Gastrocnemius medialis (tissue), 4 donors: ENCODE data around the gene AAK1. TPM values are rescaled to one million over a fixed set of nuclear protein-coding genes. Genes with fewer than 3 reads are reported as not detected.

ENCODE experiments used
- ATAC-seq, 2 donors: fragments of 150-250 bp; one replicate each; pipeline ENCODE4 v1.9.1; 2016
- DNase-seq, 2 donors: peaks; one replicate each; pipeline ENCODE4 v3.0.0-alpha.2; 2019
- H3K27ac ChIP-seq, 4 donors: fragments of 200-600 bp; sonication (generic); 1 replicate in 1 of 4; 2 replicates in 3 of 4; pipeline ENCODE4 v1.5.1; 2016 to 2018; ENCODE audit warnings: mild to moderate bottlenecking in 2 of 4, moderate library complexity in 1 of 4
- H3K27me3 ChIP-seq, 3 donors: fragments of 200-600 bp; sonication (generic) in 2 of 3; 1 replicate in 1 of 3; 2 replicates in 2 of 3; pipeline versions ENCODE4 v1.5.1 to v1.6.0; 2016 to 2019; ENCODE audit warnings: mild to moderate bottlenecking in 1 of 3, moderate library complexity in 1 of 3
- H3K36me3 ChIP-seq, 2 donors: fragments of 200-600 bp; sonication (generic) in 1 of 2; one replicate each; pipeline ENCODE4 v1.5.1; 2017 to 2018
- H3K4me1 ChIP-seq, 2 donors: fragments of 200-600 bp; sonication (generic) in 1 of 2; one replicate each; pipeline ENCODE4 v1.5.1; 2016 to 2017; ENCODE audit warnings: mild to moderate bottlenecking in 2 of 2
- H3K4me3 ChIP-seq, 4 donors: fragments of 200-600 bp; sonication (generic) in 3 of 4; 1 replicate in 1 of 4; 2 replicates in 3 of 4; pipeline ENCODE4 v1.5.1; 2016 to 2019; ENCODE audit warnings: mild to moderate bottlenecking in 2 of 4
- H3K9me3 ChIP-seq, 3 donors: fragments of 200-600 bp; sonication (generic) in 2 of 3; 1 replicate in 1 of 3; 2 replicates in 2 of 3; pipeline ENCODE4 v1.5.1; 2016 to 2019
- POLR2A ChIP-seq, 2 donors: fragments of 450-650 bp; IDR thresholded peaks; one replicate each; pipeline ENCODE4 v1.6.1; 2017; ENCODE audit warnings: antibody characterized with exemption in 2 of 2, mild to moderate bottlenecking in 2 of 2, moderate library complexity in 2 of 2
- in situ Hi-C, 4 donors: fragments of 200-750 bp; cut with MboI; loops; one replicate each; pipeline versions ENCODE4 v1.15.0 to v1.8.0; 2017; ENCODE audit warnings: low sequenced_read_pairs in 4 of 4
- intact Hi-C: fragments of 100-400 bp; cut with DNase I; formaldehyde crosslinking; loops from one replicate; pipeline ENCODE4 v1.15.1; 2023; ENCODE audit warnings: low total_unique reads
- total RNA-seq, 4 donors: library from RNA; depleted of rRNA; stranded (reverse); fragments of >200 nt; gene quantifications; one replicate each; pipeline versions ENCODE4 v1.1.0 to v1.2.3, GENCODE V29; 2016
- TF ChIP-seq, protein P1 (sequence below), 5 experiments: fragments of 450-650 bp in 3 of 5; fragments of 200-600 bp in 2 of 5; sonication (generic) in 2 of 5; IDR thresholded peaks in 4 of 5; conservative IDR thresholded peaks in 1 of 5; 1 replicate in 4 of 5; 2 replicates in 1 of 5; pipeline ENCODE4 v1.5.1; 2016 to 2019; ENCODE audit warnings: antibody characterized with exemption in 5 of 5, mild to moderate bottlenecking in 3 of 5, moderate library complexity in 3 of 5

The AAK1 gene
- total RNA-seq, 4 donors from 2014 or later = 30.0 to 47.3 (median 39.1) TPM

DNA sequence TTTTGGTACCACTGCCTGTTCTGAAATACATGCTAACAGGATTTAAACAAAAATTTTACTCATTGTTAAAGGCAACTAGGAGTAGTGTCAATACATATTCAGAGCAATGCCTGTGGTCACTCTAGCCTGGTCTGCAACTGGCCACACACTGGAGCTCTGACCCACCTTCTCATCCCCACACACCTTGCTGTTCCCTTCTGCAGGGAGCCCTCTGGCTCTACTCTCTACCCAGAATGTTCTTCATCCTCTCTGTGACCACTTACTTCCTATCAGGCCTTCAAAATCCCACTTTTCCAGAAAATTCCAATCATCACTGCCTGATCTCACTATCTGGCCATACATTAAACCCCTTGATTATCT lies 104.0 kb downstream of the AAK1 start:
- DNase-seq (no peak), ATAC-seq (no peak)
- in situ Hi-C loops (no loop called here), intact Hi-C loops (no loop called here)
- TF ChIP-seq POLR2A (IDR thresholded peaks at IDR 0.05) = no peak
- TF ChIP-seq, protein P1, sequence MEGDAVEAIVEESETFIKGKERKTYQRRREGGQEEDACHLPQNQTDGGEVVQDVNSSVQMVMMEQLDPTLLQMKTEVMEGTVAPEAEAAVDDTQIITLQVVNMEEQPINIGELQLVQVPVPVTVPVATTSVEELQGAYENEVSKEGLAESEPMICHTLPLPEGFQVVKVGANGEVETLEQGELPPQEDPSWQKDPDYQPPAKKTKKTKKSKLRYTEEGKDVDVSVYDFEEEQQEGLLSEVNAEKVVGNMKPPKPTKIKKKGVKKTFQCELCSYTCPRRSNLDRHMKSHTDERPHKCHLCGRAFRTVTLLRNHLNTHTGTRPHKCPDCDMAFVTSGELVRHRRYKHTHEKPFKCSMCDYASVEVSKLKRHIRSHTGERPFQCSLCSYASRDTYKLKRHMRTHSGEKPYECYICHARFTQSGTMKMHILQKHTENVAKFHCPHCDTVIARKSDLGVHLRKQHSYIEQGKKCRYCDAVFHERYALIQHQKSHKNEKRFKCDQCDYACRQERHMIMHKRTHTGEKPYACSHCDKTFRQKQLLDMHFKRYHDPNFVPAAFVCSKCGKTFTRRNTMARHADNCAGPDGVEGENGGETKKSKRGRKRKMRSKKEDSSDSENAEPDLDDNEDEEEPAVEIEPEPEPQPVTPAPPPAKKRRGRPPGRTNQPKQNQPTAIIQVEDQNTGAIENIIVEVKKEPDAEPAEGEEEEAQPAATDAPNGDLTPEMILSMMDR (IDR thresholded peaks at IDR 0.05 in 4 of 5, conservative IDR thresholded peaks at IDR 0.05 in 1 of 5) = no peak
- H3K4me3 ChIP-seq = no peak overlapping the region
- H3K27ac ChIP-seq = no peak overlapping the region
- peaks cover 0 to 38% of the 10 kb centered on the region in 2 donors for H3K36me3 ChIP-seq
- no peaks in the 10 kb centered on the region for H3K27me3 ChIP-seq
- H3K9me3 ChIP-seq = no peaks in the 10 kb centered on the region
- H3K4me1 ChIP-seq = peaks cover 0 to 6% of the 10 kb centered on the region in 2 donors

DNA sequence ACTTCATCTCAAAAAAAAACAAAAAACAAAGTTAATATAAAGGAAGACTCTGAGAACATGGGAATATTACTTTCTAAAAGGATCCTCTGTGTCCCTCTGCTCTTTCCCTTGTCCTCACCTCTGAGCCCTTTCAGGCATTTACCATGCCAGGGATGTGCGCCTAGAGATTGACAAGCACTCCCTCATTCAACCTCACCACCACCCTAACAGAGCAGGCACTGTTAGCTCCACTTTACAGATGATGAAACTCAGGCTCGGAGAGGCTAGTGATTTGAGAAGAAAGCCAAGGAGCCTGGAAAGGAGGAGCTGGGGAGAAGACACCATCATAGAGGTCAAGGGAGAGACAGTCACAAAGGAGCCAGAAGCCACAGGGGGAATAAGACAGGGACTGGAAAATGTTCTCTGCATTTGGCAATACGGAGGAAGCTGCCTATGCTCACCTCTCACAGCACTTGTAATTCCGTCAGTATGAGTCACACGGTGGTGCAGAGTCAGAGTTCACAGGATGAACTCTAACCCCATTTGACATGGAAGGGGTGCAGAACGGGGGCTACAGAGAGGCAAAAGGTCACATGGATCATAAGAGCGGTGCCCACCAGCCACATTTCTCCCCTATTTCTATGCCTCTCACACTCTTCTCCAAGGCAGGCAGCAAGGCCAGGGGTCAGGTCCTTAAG lies 104.5 kb downstream of the AAK1 start:
- ATAC-seq (no peak), DNase-seq (no peak)
- intact Hi-C loops (no loop called here), in situ Hi-C loops (no loop called here)
- Histone ChIP-seq H3K4me1 (peaks cover 0 to 6% of the 10 kb centered on the region in 2 donors), H3K36me3 (peaks cover 0 to 38% of the 10 kb centered on the region in 2 donors), H3K27ac (no peak overlapping the region), H3K27me3 (no peaks in the 10 kb centered on the region), H3K4me3 (no peak overlapping the region), H3K9me3 (no peaks in the 10 kb centered on the region)
- TF ChIP-seq, protein P1 (IDR thresholded peaks at IDR 0.05 in 4 of 5, conservative IDR thresholded peaks at IDR 0.05 in 1 of 5) = no peak
- no peak for TF ChIP-seq POLR2A (IDR thresholded peaks at IDR 0.05)

DNA sequence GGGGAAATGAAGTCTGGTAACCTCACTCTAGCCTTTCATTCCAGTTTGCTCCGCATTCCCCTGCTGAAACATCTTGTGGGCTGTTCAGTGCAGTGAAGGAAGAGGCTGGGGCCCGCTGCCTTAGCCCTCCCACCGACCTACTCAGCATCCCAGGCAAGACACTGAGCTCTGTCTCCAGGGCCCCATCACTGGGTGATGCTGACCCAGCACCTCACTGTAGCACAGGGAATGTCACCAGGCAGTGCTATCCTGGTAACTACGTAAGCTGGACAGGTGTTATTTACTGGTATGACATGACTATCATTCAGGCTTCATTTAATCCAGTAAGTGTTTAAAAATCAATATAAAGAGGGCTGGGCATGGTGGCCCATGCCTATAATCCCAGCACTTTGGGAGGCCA lies 105.3 kb downstream of the AAK1 start:
- Histone ChIP-seq H3K27me3 (no peaks in the 10 kb centered on the region), H3K4me3 (no peak overlapping the region), H3K9me3 (no peaks in the 10 kb centered on the region), H3K27ac (no peak overlapping the region), H3K4me1 (peaks cover 0 to 6% of the 10 kb centered on the region in 2 donors), H3K36me3 (peaks cover 0 to 38% of the 10 kb centered on the region in 2 donors)
- no peak for TF ChIP-seq POLR2A (IDR thresholded peaks at IDR 0.05)
- TF ChIP-seq, protein P1 (IDR thresholded peaks at IDR 0.05 in 4 of 5, conservative IDR thresholded peaks at IDR 0.05 in 1 of 5) = no peak
- in situ Hi-C loops (no loop called here), intact Hi-C loops (no loop called here)
- ATAC-seq (no peak), DNase-seq (no peak)

DNA sequence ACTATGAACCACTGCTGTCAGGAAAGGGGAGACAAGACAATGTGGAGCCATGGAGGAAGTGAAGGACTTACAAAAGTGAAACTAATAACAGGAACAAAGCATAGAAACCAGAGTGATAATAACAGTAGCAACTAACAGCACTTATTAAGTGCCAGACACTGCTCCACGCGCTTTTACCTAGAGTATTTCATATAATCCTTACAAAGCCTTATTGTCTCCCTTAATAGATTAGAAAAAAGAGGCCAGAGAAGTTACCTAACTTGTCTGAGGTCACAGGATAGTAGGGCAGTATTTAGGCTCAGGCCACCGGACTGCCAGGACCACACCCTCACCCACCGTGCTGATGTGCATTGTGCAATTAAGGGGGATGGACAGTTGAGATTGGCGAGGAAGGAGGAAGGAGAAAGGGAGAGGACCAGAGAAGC lies 107.7 kb downstream of the AAK1 start:
- intact Hi-C loops = no loop called here
- H3K27ac ChIP-seq = no peak overlapping the region

More for the DNA sequence above, 107.7 kb downstream of the AAK1 start:
- Histone ChIP-seq H3K36me3 (peaks cover 0 to 38% of the 10 kb centered on the region in 2 donors), H3K4me3 (no peak overlapping the region), H3K9me3 (no peaks in the 10 kb centered on the region), H3K27me3 (no peaks in the 10 kb centered on the region), H3K4me1 (peaks cover 0 to 6% of the 10 kb centered on the region in 2 donors)
- TF ChIP-seq, protein P1 (IDR thresholded peaks at IDR 0.05 in 4 of 5, conservative IDR thresholded peaks at IDR 0.05 in 1 of 5) = no peak
- no peak for TF ChIP-seq POLR2A (IDR thresholded peaks at IDR 0.05)
- no peak for ATAC-seq
- no peak for DNase-seq
- in situ Hi-C loops = no loop called here
